Neural cell (in vitro differentiated cells): Measurements from ENCODE around the gene RAB28.

ENCODE experiments used
- EZH2 ChIP-seq: fragments of 200-600, 300-800 bp; shearing (Covaris generic), sonication (generic); IDR thresholded peaks from 2 replicates; pipeline ENCODE4 v1.6.1; 2014; ENCODE audit warnings: antibody characterized with exemption, low read length, borderline replicate concordance, mild to moderate bottlenecking; ENCODE audit not compliant: insufficient read depth, poor library complexity, severe bottlenecking
- TF ChIP-seq, protein P1 (sequence below): IDR thresholded peaks from 2 replicates; pipeline ENCODE4 v1.6.1; 2012; ENCODE audit warnings: borderline replicate concordance

DNA sequence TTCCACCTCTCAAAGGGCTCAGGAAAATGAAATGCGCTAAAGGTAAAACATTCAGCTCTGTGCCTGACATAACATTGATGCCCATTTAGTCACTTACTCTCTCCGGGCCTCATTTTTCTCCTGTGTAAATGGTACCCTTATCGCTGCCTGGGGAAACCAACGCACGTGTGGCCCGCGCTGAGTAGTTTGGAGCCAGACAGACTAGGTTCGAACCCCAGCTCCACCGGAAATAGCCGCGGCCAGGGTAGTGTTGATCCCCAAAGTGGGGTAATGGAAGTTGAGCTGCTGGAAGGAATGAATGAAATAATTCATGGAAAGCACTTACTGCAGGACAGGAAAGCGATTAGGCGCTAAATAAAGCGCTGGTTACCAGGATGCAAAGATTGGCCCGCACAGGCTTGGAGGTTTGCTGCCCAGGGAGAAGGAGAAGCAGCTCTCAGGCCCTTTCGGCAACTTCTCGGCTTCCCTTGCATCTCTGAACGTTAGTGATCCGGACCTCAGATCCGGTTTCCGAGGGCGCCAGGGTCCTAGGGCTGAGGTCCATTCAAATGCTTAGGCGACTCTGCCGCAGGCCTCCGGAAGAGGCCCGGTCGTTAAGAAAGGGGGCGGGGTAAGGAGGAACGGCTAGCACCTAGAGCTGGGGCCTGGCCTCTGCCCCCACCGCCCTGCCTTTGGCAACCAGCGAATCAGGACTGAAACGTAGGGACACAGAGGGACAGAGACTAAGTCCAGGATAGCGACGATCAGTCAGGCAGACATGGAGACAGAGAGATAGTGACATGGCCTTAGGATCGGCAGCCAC is 46.9 kb upstream of the RAB28 start:
- TF ChIP-seq EZH2 = no peak
- TF ChIP-seq, protein P1, sequence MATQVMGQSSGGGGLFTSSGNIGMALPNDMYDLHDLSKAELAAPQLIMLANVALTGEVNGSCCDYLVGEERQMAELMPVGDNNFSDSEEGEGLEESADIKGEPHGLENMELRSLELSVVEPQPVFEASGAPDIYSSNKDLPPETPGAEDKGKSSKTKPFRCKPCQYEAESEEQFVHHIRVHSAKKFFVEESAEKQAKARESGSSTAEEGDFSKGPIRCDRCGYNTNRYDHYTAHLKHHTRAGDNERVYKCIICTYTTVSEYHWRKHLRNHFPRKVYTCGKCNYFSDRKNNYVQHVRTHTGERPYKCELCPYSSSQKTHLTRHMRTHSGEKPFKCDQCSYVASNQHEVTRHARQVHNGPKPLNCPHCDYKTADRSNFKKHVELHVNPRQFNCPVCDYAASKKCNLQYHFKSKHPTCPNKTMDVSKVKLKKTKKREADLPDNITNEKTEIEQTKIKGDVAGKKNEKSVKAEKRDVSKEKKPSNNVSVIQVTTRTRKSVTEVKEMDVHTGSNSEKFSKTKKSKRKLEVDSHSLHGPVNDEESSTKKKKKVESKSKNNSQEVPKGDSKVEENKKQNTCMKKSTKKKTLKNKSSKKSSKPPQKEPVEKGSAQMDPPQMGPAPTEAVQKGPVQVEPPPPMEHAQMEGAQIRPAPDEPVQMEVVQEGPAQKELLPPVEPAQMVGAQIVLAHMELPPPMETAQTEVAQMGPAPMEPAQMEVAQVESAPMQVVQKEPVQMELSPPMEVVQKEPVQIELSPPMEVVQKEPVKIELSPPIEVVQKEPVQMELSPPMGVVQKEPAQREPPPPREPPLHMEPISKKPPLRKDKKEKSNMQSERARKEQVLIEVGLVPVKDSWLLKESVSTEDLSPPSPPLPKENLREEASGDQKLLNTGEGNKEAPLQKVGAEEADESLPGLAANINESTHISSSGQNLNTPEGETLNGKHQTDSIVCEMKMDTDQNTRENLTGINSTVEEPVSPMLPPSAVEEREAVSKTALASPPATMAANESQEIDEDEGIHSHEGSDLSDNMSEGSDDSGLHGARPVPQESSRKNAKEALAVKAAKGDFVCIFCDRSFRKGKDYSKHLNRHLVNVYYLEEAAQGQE = no peak
